ENCODE data around the gene NWD2.

- TF ChIP-seq CTCF (IDR thresholded peaks at IDR 0.05) (no peak), POLR2AphosphoS5 (IDR thresholded peaks at IDR 0.05) (no peak), POLR2A (IDR thresholded peaks at IDR 0.05) (no peak)
These were observed 136.6 kb downstream of the NWD2 start for GRCh38 chr4:37381040-37381668.
